MM.1S (cell line): ENCODE measurements around the gene PYGO2.

Experiments
- CTCF ChIP-seq: fragments of 300-600 bp; sonication (generic); IDR thresholded peaks from 2 replicates; pipeline ENCODE4 v1.5.1; 2016; ENCODE audit warnings: antibody characterized with exemption, low read length, mixed read lengths
- EZH2 ChIP-seq: fragments of 300-600 bp; sonication (generic); optimal IDR thresholded peaks from 2 replicates; pipeline ENCODE3; 2017; ENCODE audit warnings: low read depth, mild to moderate bottlenecking, antibody characterized with exemption, low read length, mixed read lengths
- EZH2phosphoT487 ChIP-seq: fragments of 300-600 bp; sonication (generic); IDR thresholded peaks from 2 replicates; pipeline ENCODE4 v1.6.1; 2018; ENCODE audit warnings: antibody characterized with exemption, low read length

GRCh38 chr1:154993572-154994268 lies 32.1 kb upstream of the PYGO2 start, which contains the start of gene LENEP:
- TF ChIP-seq CTCF, result no peak
- no peak for TF ChIP-seq EZH2
- no peak for TF ChIP-seq EZH2phosphoT487
